ENCODE data around the gene FAM181A.

GRCh38 chr14:93964281-93964680, 37.1 kb downstream of the FAM181A start:
- TF ChIP-seq CTCF (conservative IDR thresholded peaks at IDR 0.05) (no peak), EZH2 (IDR thresholded peaks at IDR 0.05; ENCODE audit: low read depth) (no peak)
